Measurements from ENCODE around the gene ACKR2.

GRCh38 chr3:42830437-42831320, 21.4 kb downstream of the ACKR2 start:
- TF ChIP-seq POLR2A (IDR thresholded peaks at IDR 0.05; ENCODE audit: extremely low read depth, insufficient read length) (no peak), CTCF (IDR thresholded peaks at IDR 0.05; ENCODE audit: low read depth, low read length) (peak; percentile 21), MYC (IDR thresholded peaks at IDR 0.05; ENCODE audit: low read depth, low read length) (no peak)
